Stimulated activated CD4-positive, alpha-beta T cell treated with anti-CD3 and anti-CD28 coated beads, Interleukin-2, amount 100 ng/mL, for 24 hours (primary cell): Measurements from ENCODE around the gene ATPAF1.
A peak's percentile ranks its signal among the peaks of the same experiment; 100 is the strongest.
"Not testable (repeated sequence)": the region's sequence is repeated elsewhere in the genome, so short reads cannot be mapped to it uniquely, and the experiment has no call there.

ENCODE experiments used
- DNase-seq, 2 donors: peaks; one replicate each; pipeline ENCODE4 v3.0.0-alpha.2; 2020

Gene ATPAF1

GRCh38 chr1:46667782-46668760 lies at the start of gene ATPAF1:
Gene ATPAF1 (minus strand): TSS chr1:46668364. CDS start chr1:46668322, 42 bp downstream.
- peak; percentile 66 to 75 for DNase-seq

GRCh38 chr1:46717654-46718053 lies 49.5 kb upstream of the ATPAF1 start:
- DNase-seq, result no peak

- no peak for DNase-seq
Observed at GRCh38 chr1:46714976-46715375, 46.8 kb upstream of the ATPAF1 start.

- no peak for DNase-seq
Observed at GRCh38 chr1:46708121-46708520, 40.0 kb upstream of the ATPAF1 start.

- no peak for DNase-seq
Observed at GRCh38 chr1:46705408-46705807, 37.2 kb upstream of the ATPAF1 start.

GRCh38 chr1:46703927-46704641 lies 35.9 kb upstream of the ATPAF1 start:
- no peak for DNase-seq

- DNase-seq, result no peak
Observed at GRCh38 chr1:46699666-46700065, 31.5 kb upstream of the ATPAF1 start.

- DNase-seq, result no peak
Observed at GRCh38 chr1:46697053-46697452, 28.9 kb upstream of the ATPAF1 start.

GRCh38 chr1:46694676-46695075 lies 26.5 kb upstream of the ATPAF1 start:
- DNase-seq, result not testable (repeated sequence)

- DNase-seq, result no peak
Observed at GRCh38 chr1:46692811-46693770, 24.9 kb upstream of the ATPAF1 start.

GRCh38 chr1:46691997-46692790 lies 24.0 kb upstream of the ATPAF1 start:
- no peak for DNase-seq

- no peak for DNase-seq
Observed at GRCh38 chr1:46690931-46691421, 22.8 kb upstream of the ATPAF1 start.

GRCh38 chr1:46689897-46690296 lies 21.7 kb upstream of the ATPAF1 start:
- DNase-seq, result no peak

- DNase-seq, result no peak
Observed at GRCh38 chr1:46689356-46689755, 21.2 kb upstream of the ATPAF1 start.

GRCh38 chr1:46687921-46688509 lies 19.9 kb upstream of the ATPAF1 start:
- no peak for DNase-seq

GRCh38 chr1:46687093-46687659 lies 19.0 kb upstream of the ATPAF1 start:
- DNase-seq, result no peak

GRCh38 chr1:46686255-46686654 lies 18.1 kb upstream of the ATPAF1 start:
- DNase-seq, result no peak

GRCh38 chr1:46684670-46685069 lies 16.5 kb upstream of the ATPAF1 start:
- DNase-seq, result no peak

- DNase-seq, result no peak
Observed at GRCh38 chr1:46682064-46682463, 13.9 kb upstream of the ATPAF1 start.

GRCh38 chr1:46681333-46682034 lies 13.3 kb upstream of the ATPAF1 start:
- no peak for DNase-seq
